Keratinocyte (primary cell): Measurements from ENCODE around the gene CUL2. TPM values are rescaled to one million over a fixed set of nuclear protein-coding genes. Genes with fewer than 3 reads are reported as not detected.

Source experiments
- DNase-seq: peaks from one replicate; pipeline ENCODE4 v3.0.0-alpha.2; 2011; ENCODE audit warnings: low read depth, missing footprints, low spot score
- FAIRE-seq: peaks from 2 replicates; lab custom pipeline; 2011; peaks lifted over from hg19 to GRCh38; lab: Jason Lieb, UNC
- H2AFZ ChIP-seq: 2 replicates; pipeline ENCODE4 v1.6.0; 2012; ENCODE audit warnings: low read length, control low read depth, inconsistent platforms; ENCODE audit not compliant: control insufficient read depth
- H3K27ac ChIP-seq: 2 replicates; pipeline ENCODE4 v1.5.1; 2011; ENCODE audit warnings: low read length; ENCODE audit not compliant: control insufficient read depth, insufficient read depth
- H3K27me3 ChIP-seq: 3 replicates; pipeline ENCODE4 v1.6.0; 2011; ENCODE audit warnings: low read length; ENCODE audit not compliant: control insufficient read depth, insufficient read depth; ENCODE audit errors: extremely low read depth
- H3K36me3 ChIP-seq, 2 experiments: 2 replicates in 1 of 2; 3 replicates in 1 of 2; pipeline ENCODE4 v1.5.1; 2011; ENCODE audit warnings: low read length in 2 of 2, mild to moderate bottlenecking in 1 of 2; ENCODE audit not compliant: control insufficient read depth in 2 of 2, insufficient read depth in 2 of 2; ENCODE audit errors: extremely low read depth in 1 of 2
- H3K4me1 ChIP-seq: 3 replicates; pipeline ENCODE4 v1.5.1; 2011; ENCODE audit warnings: low read length; ENCODE audit not compliant: control insufficient read depth, insufficient read depth; ENCODE audit errors: extremely low read depth
- H3K4me2 ChIP-seq: 3 replicates; pipeline ENCODE4 v1.6.0; 2011; ENCODE audit warnings: low read depth, low read length; ENCODE audit not compliant: control insufficient read depth, insufficient read depth; ENCODE audit errors: extremely low read depth
- H3K4me3 ChIP-seq, 3 experiments: fragments of 200-600 bp in 1 of 3; sonication (generic) in 1 of 3; 2 replicates in 2 of 3; 3 replicates in 1 of 3; pipeline ENCODE4 v1.5.1; 2011 to 2016; ENCODE audit warnings: low read length in 3 of 3, mild to moderate bottlenecking in 3 of 3, control low read depth in 2 of 3, inconsistent platforms in 1 of 3, low read depth in 1 of 3, mixed read lengths in 1 of 3, mixed run types in 1 of 3, moderate library complexity in 1 of 3; ENCODE audit not compliant: control insufficient read depth in 2 of 3, insufficient read depth in 2 of 3; ENCODE audit errors: extremely low read depth in 1 of 3
- H3K79me2 ChIP-seq: 2 replicates; pipeline ENCODE4 v1.6.0; 2012; ENCODE audit warnings: low read length; ENCODE audit not compliant: control insufficient read depth, insufficient read depth
- H3K9ac ChIP-seq: 3 replicates; pipeline ENCODE4 v1.6.0; 2011; ENCODE audit warnings: low read length; ENCODE audit not compliant: control insufficient read depth, insufficient read depth; ENCODE audit errors: extremely low read depth
- H3K9me1 ChIP-seq: 3 replicates; pipeline ENCODE4 v1.6.0; 2011; ENCODE audit warnings: low read length; ENCODE audit not compliant: control insufficient read depth, insufficient read depth; ENCODE audit errors: extremely low read depth
- H3K9me3 ChIP-seq: 2 replicates; pipeline ENCODE4 v1.5.1; 2012; ENCODE audit warnings: low read depth, low read length; ENCODE audit not compliant: control insufficient read depth
- H4K20me1 ChIP-seq: 3 replicates; pipeline ENCODE4 v1.6.0; 2011; ENCODE audit warnings: low read length; ENCODE audit not compliant: control insufficient read depth, insufficient read depth; ENCODE audit errors: extremely low read depth
- EZH2 ChIP-seq: IDR thresholded peaks from one replicate; pipeline ENCODE4 v1.6.1; 2012; ENCODE audit warnings: inconsistent platforms, mild to moderate bottlenecking, low read length, moderate library complexity
- dilution Hi-C: fragments of 300-500 bp; cut with MboI; formaldehyde crosslinking; loops from one replicate; pipeline ENCODE4 v1.7.0; 2020; ENCODE audit warnings: low sequenced_read_pairs; ENCODE audit not compliant: extremely low pct_ligation_motif_present
- polyA plus RNA-seq, 5 experiments: library from polyadenylated mRNA; depleted of rRNA in 3 of 5; stranded (reverse) in 3 of 5; stranded (forward) in 1 of 5; unstranded in 1 of 5; fragments of >200 nt; gene quantifications; 1 replicate in 1 of 5; 2 replicates in 3 of 5; 3 replicates in 1 of 5; pipeline versions ENCODE4 v1.2.1 to v1.2.3, GENCODE V29; 2011 to 2012; ENCODE audit warnings: missing spikeins in 2 of 5, low read depth in 1 of 5, low replicate concordance in 1 of 5
- TF ChIP-seq, protein P1 (sequence below), 3 experiments: IDR thresholded peaks in 1 of 3; conservative IDR thresholded peaks in 1 of 3; optimal IDR thresholded peaks in 1 of 3; 2 replicates in 2 of 3; 3 replicates in 1 of 3; pipeline versions ENCODE3 to v1.5.1; 2011; ENCODE audit warnings: low read length in 3 of 3, mild to moderate bottlenecking in 3 of 3, moderate library complexity in 2 of 3, control low read depth in 1 of 3, inconsistent platforms in 1 of 3; ENCODE audit not compliant: insufficient read depth in 2 of 3; ENCODE audit errors: extremely low read depth in 1 of 3

CUL2 gene
- polyA plus RNA-seq, 1 donor (not counting 4 experiments of a cell fraction or from before 2014, with no cell fraction given), result 39.7 TPM

DNA sequence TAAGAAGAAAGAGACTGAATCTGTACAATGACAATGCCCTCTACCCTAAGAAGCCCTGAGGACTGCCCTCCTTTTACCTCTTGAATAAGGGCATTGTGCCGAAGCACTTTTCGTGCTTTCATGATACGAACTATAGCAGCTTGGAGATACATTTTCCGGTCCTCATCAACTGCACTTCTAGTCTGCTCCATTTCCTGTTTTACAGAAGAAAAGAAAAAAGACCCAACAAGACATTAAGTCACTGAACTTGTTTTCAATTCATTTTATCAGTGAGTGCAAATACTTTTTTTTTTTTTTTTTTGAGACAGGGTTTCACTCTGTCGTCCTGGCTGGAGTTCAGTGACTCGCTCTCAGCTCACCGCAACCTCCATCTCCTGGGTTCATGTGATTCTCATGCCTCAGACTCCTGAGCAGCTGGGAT lies 78.4 kb downstream of the CUL2 start:
- no peak for DNase-seq
- no peak for TF ChIP-seq EZH2
- TF ChIP-seq, protein P1, sequence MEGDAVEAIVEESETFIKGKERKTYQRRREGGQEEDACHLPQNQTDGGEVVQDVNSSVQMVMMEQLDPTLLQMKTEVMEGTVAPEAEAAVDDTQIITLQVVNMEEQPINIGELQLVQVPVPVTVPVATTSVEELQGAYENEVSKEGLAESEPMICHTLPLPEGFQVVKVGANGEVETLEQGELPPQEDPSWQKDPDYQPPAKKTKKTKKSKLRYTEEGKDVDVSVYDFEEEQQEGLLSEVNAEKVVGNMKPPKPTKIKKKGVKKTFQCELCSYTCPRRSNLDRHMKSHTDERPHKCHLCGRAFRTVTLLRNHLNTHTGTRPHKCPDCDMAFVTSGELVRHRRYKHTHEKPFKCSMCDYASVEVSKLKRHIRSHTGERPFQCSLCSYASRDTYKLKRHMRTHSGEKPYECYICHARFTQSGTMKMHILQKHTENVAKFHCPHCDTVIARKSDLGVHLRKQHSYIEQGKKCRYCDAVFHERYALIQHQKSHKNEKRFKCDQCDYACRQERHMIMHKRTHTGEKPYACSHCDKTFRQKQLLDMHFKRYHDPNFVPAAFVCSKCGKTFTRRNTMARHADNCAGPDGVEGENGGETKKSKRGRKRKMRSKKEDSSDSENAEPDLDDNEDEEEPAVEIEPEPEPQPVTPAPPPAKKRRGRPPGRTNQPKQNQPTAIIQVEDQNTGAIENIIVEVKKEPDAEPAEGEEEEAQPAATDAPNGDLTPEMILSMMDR (optimal IDR thresholded peaks at IDR 0.05 in 1 of 3, IDR thresholded peaks at IDR 0.05 in 1 of 3, conservative IDR thresholded peaks at IDR 0.05 in 1 of 3; ENCODE audit: extremely low read depth in 1 of 3, insufficient read depth in 2 of 3, low read length in 3 of 3), result no peak
- Histone ChIP-seq H2AFZ (no peak overlapping the region), H3K36me3 (peaks cover 3 to 12% of the 10 kb centered on the region in 2 experiments), H3K4me1 (peaks cover 24% of the 10 kb centered on the region), H3K9ac (no peak overlapping the region), H4K20me1 (no peaks in the 10 kb centered on the region), H3K27ac (peak overlapping the region; percentile 47), H3K4me3 (no peak overlapping the region), H3K27me3 (no peaks in the 10 kb centered on the region), H3K9me3 (no peaks in the 10 kb centered on the region), H3K79me2 (no peaks in the 10 kb centered on the region), H3K4me2 (no peak overlapping the region), H3K9me1 (no peaks in the 10 kb centered on the region)
- no peak for FAIRE-seq
- dilution Hi-C loops, result no loop called here

DNA sequence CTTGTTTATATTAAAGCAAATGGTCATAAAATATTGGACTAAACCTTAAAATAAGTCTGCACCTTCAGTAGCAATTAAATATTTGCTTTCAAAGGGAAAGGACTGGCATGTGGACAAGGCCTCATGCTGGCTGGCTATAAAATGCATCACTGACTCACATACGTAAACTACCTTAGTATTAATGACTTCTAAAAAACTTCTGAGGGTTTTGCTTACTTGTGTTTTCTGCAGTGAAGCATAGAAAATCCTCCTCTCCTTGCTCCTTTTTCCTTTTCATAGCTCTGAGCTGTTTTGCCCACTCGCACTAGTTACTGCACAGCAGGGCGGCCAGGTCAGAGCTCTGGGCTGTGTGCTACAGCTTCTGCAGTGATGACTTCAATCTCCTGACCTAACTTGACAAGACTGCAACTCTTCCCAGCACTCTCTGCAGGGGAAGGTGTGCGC lies 82.3 kb downstream of the CUL2 start:
- dilution Hi-C loops, result no loop called here
- Histone ChIP-seq H3K36me3 (peaks cover 3 to 12% of the 10 kb centered on the region in 2 experiments), H3K9me3 (no peaks in the 10 kb centered on the region), H3K9me1 (no peaks in the 10 kb centered on the region), H2AFZ (no peak overlapping the region), H3K79me2 (no peaks in the 10 kb centered on the region), H3K4me1 (peaks cover 41% of the 10 kb centered on the region), H3K27ac (no peak overlapping the region), H3K4me2 (no peak overlapping the region), H3K4me3 (no peak overlapping the region), H3K9ac (no peak overlapping the region), H3K27me3 (no peaks in the 10 kb centered on the region), H4K20me1 (no peaks in the 10 kb centered on the region)
- FAIRE-seq (peak; percentile 63), DNase-seq (no peak)
- TF ChIP-seq, protein P1 (optimal IDR thresholded peaks at IDR 0.05 in 1 of 3, IDR thresholded peaks at IDR 0.05 in 1 of 3, conservative IDR thresholded peaks at IDR 0.05 in 1 of 3; ENCODE audit: extremely low read depth in 1 of 3, insufficient read depth in 2 of 3, low read length in 3 of 3), result no peak
- TF ChIP-seq EZH2, result no peak
